Right atrium auricular region (tissue), 2 donors: ENCODE data around the gene TLCD4. TPM values are rescaled to one million over a fixed set of nuclear protein-coding genes. Genes with fewer than 3 reads are reported as not detected.
A peak's percentile ranks its signal among the peaks of the same experiment; 100 is the strongest.

Experiments
- DNase-seq: peaks from one replicate; pipeline ENCODE4 v3.0.0-alpha.2; 2019; ENCODE audit warnings: low spot score
- H3K27ac ChIP-seq, 2 donors: fragments of 200-600 bp; sonication (generic); 1 replicate in 1 of 2; 2 replicates in 1 of 2; pipeline ENCODE4 v1.5.1; 2016 to 2019
- H3K27me3 ChIP-seq, 2 donors: fragments of 200-600 bp; sonication (generic); one replicate each; pipeline versions ENCODE4 v1.5.1 to v1.6.0; 2017 to 2019
- H3K36me3 ChIP-seq: fragments of 200-600 bp; sonication (generic); one replicate; pipeline ENCODE4 v1.5.1; 2016
- H3K4me1 ChIP-seq, 2 donors: fragments of 200-600 bp; sonication (generic); one replicate each; pipeline versions ENCODE4 v1.5.1 to v1.6.0; 2017 to 2019
- H3K4me3 ChIP-seq, 2 donors: fragments of 200-600 bp; sonication (generic); 1 replicate in 1 of 2; 2 replicates in 1 of 2; pipeline ENCODE4 v1.5.1; 2017 to 2019; ENCODE audit warnings: mild to moderate bottlenecking in 1 of 2, moderate library complexity in 1 of 2
- H3K9me3 ChIP-seq, 2 donors: fragments of 200-600 bp; sonication (generic); one replicate each; pipeline ENCODE4 v1.5.1; 2019
- total RNA-seq, 2 donors: library from RNA; depleted of rRNA; stranded (reverse); fragments of >200 nt; gene quantifications; one replicate each; pipeline ENCODE4 v1.1.0, GENCODE V29; 2016
- TF ChIP-seq, protein P1 (sequence below), 2 donors: fragments of 200-600 bp; sonication (generic); IDR thresholded peaks; one replicate each; pipeline ENCODE4 v1.5.1; 2019; ENCODE audit warnings: antibody characterized with exemption in 2 of 2

The TLCD4 gene
- total RNA-seq, 2 donors from 2014 or later: 33.6 to 42.3 TPM

GRCh38 chr1:95116580-95117206 is 462 bp upstream of the TLCD4 start:
- no peaks in the 10 kb centered on the region for H3K36me3 ChIP-seq
- peak overlapping the region; percentile 84 to 91 for H3K27ac ChIP-seq
- H3K4me3 ChIP-seq: peak overlapping the region; percentile 83
- no peaks in the 10 kb centered on the region for H3K27me3 ChIP-seq
- H3K4me1 ChIP-seq: peaks cover 0 to 19% of the 10 kb centered on the region in 2 donors
- DNase-seq: peak; percentile 75
- TF ChIP-seq, protein P1, sequence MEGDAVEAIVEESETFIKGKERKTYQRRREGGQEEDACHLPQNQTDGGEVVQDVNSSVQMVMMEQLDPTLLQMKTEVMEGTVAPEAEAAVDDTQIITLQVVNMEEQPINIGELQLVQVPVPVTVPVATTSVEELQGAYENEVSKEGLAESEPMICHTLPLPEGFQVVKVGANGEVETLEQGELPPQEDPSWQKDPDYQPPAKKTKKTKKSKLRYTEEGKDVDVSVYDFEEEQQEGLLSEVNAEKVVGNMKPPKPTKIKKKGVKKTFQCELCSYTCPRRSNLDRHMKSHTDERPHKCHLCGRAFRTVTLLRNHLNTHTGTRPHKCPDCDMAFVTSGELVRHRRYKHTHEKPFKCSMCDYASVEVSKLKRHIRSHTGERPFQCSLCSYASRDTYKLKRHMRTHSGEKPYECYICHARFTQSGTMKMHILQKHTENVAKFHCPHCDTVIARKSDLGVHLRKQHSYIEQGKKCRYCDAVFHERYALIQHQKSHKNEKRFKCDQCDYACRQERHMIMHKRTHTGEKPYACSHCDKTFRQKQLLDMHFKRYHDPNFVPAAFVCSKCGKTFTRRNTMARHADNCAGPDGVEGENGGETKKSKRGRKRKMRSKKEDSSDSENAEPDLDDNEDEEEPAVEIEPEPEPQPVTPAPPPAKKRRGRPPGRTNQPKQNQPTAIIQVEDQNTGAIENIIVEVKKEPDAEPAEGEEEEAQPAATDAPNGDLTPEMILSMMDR (IDR thresholded peaks at IDR 0.05): peak; percentile 75
- H3K9me3 ChIP-seq: no peaks in the 10 kb centered on the region

DNA sequence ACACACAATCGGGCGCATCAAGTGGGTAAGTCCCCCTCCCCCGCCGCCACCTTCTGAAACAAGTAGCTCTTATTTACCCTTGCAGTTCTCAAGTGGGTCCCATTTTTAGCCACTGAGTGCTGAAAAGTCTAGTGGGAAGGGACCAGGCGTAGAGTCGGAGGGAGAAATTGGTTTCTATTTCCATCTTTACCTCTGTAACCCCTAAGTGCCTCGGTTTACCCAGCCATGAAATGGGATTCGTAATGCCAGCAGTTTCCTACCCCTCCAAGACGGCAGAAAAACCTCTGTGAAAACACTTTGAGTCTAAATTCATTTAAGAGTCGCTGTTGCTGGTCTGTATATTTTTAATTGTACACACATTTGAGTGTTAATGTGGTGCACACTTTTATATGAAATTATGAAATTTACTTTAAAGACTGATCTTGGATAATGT is 928 bp downstream of the TLCD4 start:
- Histone ChIP-seq H3K27ac (peak overlapping the region; percentile 84 to 91), H3K4me3 (peak overlapping the region; percentile 83), H3K27me3 (no peaks in the 10 kb centered on the region), H3K9me3 (no peaks in the 10 kb centered on the region), H3K36me3 (no peaks in the 10 kb centered on the region), H3K4me1 (peaks cover 0 to 19% of the 10 kb centered on the region in 2 donors)
- TF ChIP-seq, protein P1 (IDR thresholded peaks at IDR 0.05): no peak
- DNase-seq: no peak

GRCh38 chr1:95118710-95119109 is 1.6 kb downstream of the TLCD4 start:
- Histone ChIP-seq H3K4me1 (peaks cover 0 to 19% of the 10 kb centered on the region in 2 donors), H3K9me3 (no peaks in the 10 kb centered on the region), H3K36me3 (no peaks in the 10 kb centered on the region), H3K4me3 (peak overlapping the region in 1 of 2 donors; percentile 83), H3K27me3 (no peaks in the 10 kb centered on the region), H3K27ac (no peak overlapping the region)
- no peak for DNase-seq
- TF ChIP-seq, protein P1 (IDR thresholded peaks at IDR 0.05): no peak

DNA sequence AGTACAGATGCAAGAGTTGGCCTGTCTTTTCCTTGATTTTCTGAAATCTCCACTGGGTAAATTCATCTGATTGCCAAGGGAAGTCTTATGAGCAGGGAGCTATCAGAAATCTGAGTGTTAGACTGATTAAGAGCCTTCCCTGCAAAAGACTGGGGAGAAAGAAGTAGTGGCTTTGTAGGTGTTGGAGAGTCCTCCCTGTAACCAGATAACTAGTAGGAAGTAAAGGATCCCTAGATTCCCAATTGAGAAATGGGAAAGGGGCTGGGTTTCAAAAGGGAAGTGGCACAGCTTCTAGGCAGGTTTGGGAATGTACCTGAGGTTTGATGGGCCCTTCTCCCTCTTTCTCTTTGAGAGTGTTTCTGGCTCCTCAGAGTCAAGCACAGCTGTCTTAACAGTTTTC is 2.1 kb downstream of the TLCD4 start:
- no peaks in the 10 kb centered on the region for H3K27me3 ChIP-seq
- peaks cover 0 to 19% of the 10 kb centered on the region in 2 donors for H3K4me1 ChIP-seq
- H3K27ac ChIP-seq: no peak overlapping the region
- TF ChIP-seq, protein P1 (IDR thresholded peaks at IDR 0.05): no peak
- no peaks in the 10 kb centered on the region for H3K36me3 ChIP-seq
- H3K9me3 ChIP-seq: no peaks in the 10 kb centered on the region
- H3K4me3 ChIP-seq: no peak overlapping the region
- no peak for DNase-seq

- TF ChIP-seq, protein P1 (IDR thresholded peaks at IDR 0.05): no peak
- no peak for DNase-seq
- H3K27me3 ChIP-seq: no peaks in the 10 kb centered on the region
- H3K9me3 ChIP-seq: no peaks in the 10 kb centered on the region
- H3K36me3 ChIP-seq: no peaks in the 10 kb centered on the region
- no peak overlapping the region for H3K27ac ChIP-seq
- no peak overlapping the region for H3K4me3 ChIP-seq
- H3K4me1 ChIP-seq: peaks cover 0 to 20% of the 10 kb centered on the region in 2 donors
Observed at GRCh38 chr1:95122151-95122697, 5.1 kb downstream of the TLCD4 start.
